ENCODE data around the gene DRAM1. TPM values are rescaled to one million over a fixed set of nuclear protein-coding genes. Genes with fewer than 3 reads are reported as not detected.
"Not testable (repeated sequence)": the region's sequence is repeated elsewhere in the genome, so short reads cannot be mapped to it uniquely, and the experiment has no call there.

DRAM1 gene
- total and polyA plus RNA-seq, 10 of the 15 experiments (the other 5 are each of a cell fraction or from before 2014, with no cell fraction given) = 22.4 to 91.5 (median 41.4) TPM

GRCh38 chr12:101866615-101867373, 10.6 kb upstream of the DRAM1 start (continued):
- TF ChIP-seq PML (IDR thresholded peaks at IDR 0.05; ENCODE audit: low read length) = no peak
- TF ChIP-seq, protein P1, sequence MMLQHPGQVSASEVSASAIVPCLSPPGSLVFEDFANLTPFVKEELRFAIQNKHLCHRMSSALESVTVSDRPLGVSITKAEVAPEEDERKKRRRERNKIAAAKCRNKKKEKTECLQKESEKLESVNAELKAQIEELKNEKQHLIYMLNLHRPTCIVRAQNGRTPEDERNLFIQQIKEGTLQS (IDR thresholded peaks at IDR 0.05; ENCODE audit: borderline replicate concordance, extremely low read depth, low read depth, low read length) = no peak
- TF ChIP-seq PAX5 (IDR thresholded peaks at IDR 0.05; ENCODE audit: borderline replicate concordance, low read depth, low read length) = no peak
- no peak for TF ChIP-seq FOXM1 (IDR thresholded peaks at IDR 0.05; ENCODE audit: low read depth, low read length)
- no peak for TF ChIP-seq SMAD5 (IDR thresholded peaks at IDR 0.05; ENCODE audit: low read depth)
- TF ChIP-seq BACH1 (IDR thresholded peaks at IDR 0.05; ENCODE audit: borderline replicate concordance) = no peak
- no peak for TF ChIP-seq DPF2 (IDR thresholded peaks at IDR 0.05)
- TF ChIP-seq ZBED1 (IDR thresholded peaks at IDR 0.05; ENCODE audit: borderline replicate concordance) = no peak
- no peak for TF ChIP-seq BRCA1 (IDR thresholded peaks at IDR 0.05; ENCODE audit: low read depth, low read length)
- TF ChIP-seq CHD2 (IDR thresholded peaks at IDR 0.05; ENCODE audit: borderline replicate concordance, low read depth, low read length) = no peak
- TF ChIP-seq, protein P2, sequence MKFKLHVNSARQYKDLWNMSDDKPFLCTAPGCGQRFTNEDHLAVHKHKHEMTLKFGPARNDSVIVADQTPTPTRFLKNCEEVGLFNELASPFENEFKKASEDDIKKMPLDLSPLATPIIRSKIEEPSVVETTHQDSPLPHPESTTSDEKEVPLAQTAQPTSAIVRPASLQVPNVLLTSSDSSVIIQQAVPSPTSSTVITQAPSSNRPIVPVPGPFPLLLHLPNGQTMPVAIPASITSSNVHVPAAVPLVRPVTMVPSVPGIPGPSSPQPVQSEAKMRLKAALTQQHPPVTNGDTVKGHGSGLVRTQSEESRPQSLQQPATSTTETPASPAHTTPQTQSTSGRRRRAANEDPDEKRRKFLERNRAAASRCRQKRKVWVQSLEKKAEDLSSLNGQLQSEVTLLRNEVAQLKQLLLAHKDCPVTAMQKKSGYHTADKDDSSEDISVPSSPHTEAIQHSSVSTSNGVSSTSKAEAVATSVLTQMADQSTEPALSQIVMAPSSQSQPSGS (IDR thresholded peaks at IDR 0.05; ENCODE audit: low read length) = no peak

DNA sequence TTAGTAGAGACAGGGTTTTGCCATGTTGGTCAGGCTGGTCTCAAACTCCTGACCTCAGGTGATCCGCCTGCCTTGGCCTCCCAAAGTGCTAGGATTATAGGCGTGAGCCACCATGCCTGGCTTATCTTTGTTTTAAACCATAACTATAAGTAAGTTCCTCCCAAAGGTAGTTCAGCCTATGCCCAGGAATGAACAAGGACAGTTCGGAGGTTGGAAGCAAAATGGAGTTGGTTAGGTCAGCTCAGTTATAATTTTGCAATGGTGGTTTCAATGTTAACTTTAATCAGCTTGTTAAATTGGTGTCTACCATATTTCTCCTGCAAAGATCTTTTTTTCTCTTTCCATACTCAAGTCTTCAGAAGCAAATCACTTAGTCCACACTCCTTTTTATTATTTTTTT, 9.8 kb upstream of the DRAM1 start:
- DNase-seq (ENCODE audit: low read depth, low spot score); H3K4me3 ChIP-seq; H2AFZ ChIP-seq (ENCODE audit: control insufficient read depth, low read depth, low read length); in situ Hi-C loops (cut with MboI); H4K20me1 ChIP-seq (ENCODE audit: control insufficient read depth, insufficient read depth); POLR2A ChIA-PET; H3K36me3 ChIP-seq (ENCODE audit: control insufficient read depth in 2 of 2, insufficient read depth in 2 of 2, low read length in 1 of 2); H3K4me2 ChIP-seq (ENCODE audit: control insufficient read depth, insufficient read depth); intact Hi-C loops (cut with micrococcal nuclease; ENCODE audit: unreplicated experiment); H3K4me1 ChIP-seq (ENCODE audit: control insufficient read depth, insufficient read depth, low read length); ATAC-seq; H3K79me2 ChIP-seq (ENCODE audit: control insufficient read depth, insufficient read depth, low read length); H3K9me3 ChIP-seq (replicated peaks; ENCODE audit: control insufficient read depth, insufficient read depth, low read length); H3K27ac ChIP-seq (ENCODE audit: control insufficient read depth, insufficient read depth); H3K9ac ChIP-seq (ENCODE audit: control insufficient read depth, insufficient read depth, low read length); H3K27me3 ChIP-seq (replicated peaks in 1 of 2; ENCODE audit: control insufficient read depth in 2 of 2, insufficient read depth in 2 of 2, low read length in 1 of 2); FAIRE-seq; BruUV-seq (replicated peaks): not testable (repeated sequence)
- ChIA-PET CTCF (interaction anchor here (2.0 kb wide), 1 partner anchor 8 kb away, joined by 6 read pairs; no protein-coding TSS in a partner anchor), RAD21 (ENCODE audit: unreplicated experiment) (interaction anchor here (0.6 kb wide), 1 partner anchor 15 kb away, joined by 3 read pairs; no protein-coding TSS in a partner anchor), SMC1A (ENCODE audit: uncharacterized antibody, unreplicated experiment) (interaction anchor here (1.4 kb wide), 1 partner anchor 28 kb away, joined by 3 read pairs; no protein-coding TSS in a partner anchor)
- 93% methylated on average over 3 of the region's 3 CpGs for WGBS (ENCODE audit: insufficient coverage, insufficient replicate concordance, low lambda C conversion rate, missing lambda C conversion rate)
